Neural cell (in vitro differentiated cells): ENCODE data around the gene AP2A2.

ENCODE experiments used
- CTCF ChIP-seq: fragments of 450-650 bp; IDR thresholded peaks from 2 replicates; pipeline ENCODE4 v1.5.1; 2014; ENCODE audit warnings: antibody characterized with exemption, mild to moderate bottlenecking, moderate library complexity; ENCODE audit not compliant: poor library complexity, severe bottlenecking
- EP300 ChIP-seq: fragments of 450-650 bp; conservative IDR thresholded peaks from 2 replicates; pipeline ENCODE4 v1.6.1; 2014; ENCODE audit warnings: antibody characterized with exemption, mild to moderate bottlenecking, moderate library complexity; ENCODE audit not compliant: poor library complexity, severe bottlenecking
- EZH2 ChIP-seq: fragments of 200-600, 300-800 bp; shearing (Covaris generic), sonication (generic); IDR thresholded peaks from 2 replicates; pipeline ENCODE4 v1.6.1; 2014; ENCODE audit warnings: antibody characterized with exemption, low read length, borderline replicate concordance, mild to moderate bottlenecking; ENCODE audit not compliant: insufficient read depth, poor library complexity, severe bottlenecking
- MXI1 ChIP-seq: fragments of 450-650 bp; conservative IDR thresholded peaks from 2 replicates; pipeline ENCODE4 v1.6.1; 2014; ENCODE audit warnings: antibody characterized with exemption, mild to moderate bottlenecking; ENCODE audit not compliant: poor library complexity, severe bottlenecking
- POLR2AphosphoS5 ChIP-seq: IDR thresholded peaks from 2 replicates; pipeline ENCODE4 v1.6.1; 2012
- RAD21 ChIP-seq: fragments of 450-650 bp; conservative IDR thresholded peaks from 2 replicates; pipeline ENCODE4 v1.6.1; 2014; ENCODE audit warnings: antibody characterized with exemption, mild to moderate bottlenecking, moderate library complexity
- REST ChIP-seq: IDR thresholded peaks from 2 replicates; pipeline ENCODE4 v1.6.1; 2012; ENCODE audit warnings: borderline replicate concordance
- SMC3 ChIP-seq: fragments of 450-650 bp; conservative IDR thresholded peaks from 2 replicates; pipeline ENCODE4 v1.6.1; 2014; ENCODE audit warnings: antibody characterized with exemption, mild to moderate bottlenecking, moderate library complexity; ENCODE audit not compliant: poor library complexity
- TAF1 ChIP-seq: IDR thresholded peaks from 2 replicates; pipeline ENCODE4 v1.6.1; 2012; ENCODE audit warnings: low read depth

DNA sequence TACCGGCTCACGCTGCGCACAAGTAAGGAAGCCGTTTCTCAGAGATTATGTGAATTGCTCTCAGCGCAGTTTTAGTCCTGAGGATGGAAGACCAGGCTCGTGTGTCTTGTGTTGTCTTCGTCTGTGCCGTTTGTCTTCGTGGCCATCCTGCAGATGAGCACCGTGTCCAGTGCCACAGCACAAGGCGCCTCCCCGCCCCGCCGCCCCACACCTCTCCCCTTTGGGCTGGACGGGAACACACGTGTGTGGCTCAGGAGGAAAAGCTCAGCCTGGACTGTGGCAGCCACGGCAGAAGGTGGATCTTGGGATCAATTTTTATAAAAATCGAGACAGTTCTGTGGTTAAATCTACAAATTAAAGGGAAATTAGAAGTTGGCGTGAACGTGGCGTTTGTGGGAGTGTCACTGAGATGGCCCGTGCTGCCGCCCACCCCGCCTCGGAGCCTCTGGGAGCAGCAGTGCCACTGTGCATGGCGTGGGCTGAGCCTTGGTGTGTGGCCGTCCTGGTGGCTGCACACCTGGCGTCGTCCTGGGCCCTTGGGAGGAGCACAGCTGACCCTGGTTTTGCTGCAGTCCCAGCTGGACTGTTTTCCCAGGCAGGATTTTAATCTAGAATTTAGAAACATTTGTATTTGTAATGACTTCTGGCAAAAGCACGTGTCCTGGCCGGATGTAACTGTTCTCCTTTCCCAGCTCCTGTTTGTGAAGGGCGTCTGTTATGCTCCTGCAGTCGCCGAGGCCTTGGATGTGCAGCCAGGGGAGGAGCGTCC, 85.1 kb downstream of the AP2A2 start:
- TF ChIP-seq CTCF (no peak), RAD21 (no peak), REST (no peak), POLR2AphosphoS5 (no peak), TAF1 (no peak), EZH2 (no peak), EP300 (no peak), MXI1 (no peak), SMC3 (no peak)
